ENCODE results near the gene COMMD6.

GRCh38 chr13:75511051-75511625, 26.5 kb downstream of the COMMD6 start:
- TF ChIP-seq CTCF (conservative IDR thresholded peaks at IDR 0.05; ENCODE audit: low read length), result 0 out of 2 replicates have a peak, but pooled peaks have one; percentile 1
- no peak for TF ChIP-seq EZH2phosphoT487 (IDR thresholded peaks at IDR 0.05; ENCODE audit: borderline replicate concordance)

Data from Loucy (cell line).